Activated CD4-positive, alpha-beta T cell treated with anti-CD3 and anti-CD28 coated beads, Interleukin-2, Interleukin-6, amounts not matched to agents 100 ng/mL and 50 ng/mL, durations not matched to agents 16 hours and 8 hours (primary cell): ENCODE measurements around the gene MYO15B.
A peak's percentile ranks its signal among the peaks of the same experiment; 100 is the strongest.

Source experiments
- DNase-seq: peaks from one replicate; pipeline ENCODE4 v3.0.0-alpha.2; 2020

Gene MYO15B

DNA sequence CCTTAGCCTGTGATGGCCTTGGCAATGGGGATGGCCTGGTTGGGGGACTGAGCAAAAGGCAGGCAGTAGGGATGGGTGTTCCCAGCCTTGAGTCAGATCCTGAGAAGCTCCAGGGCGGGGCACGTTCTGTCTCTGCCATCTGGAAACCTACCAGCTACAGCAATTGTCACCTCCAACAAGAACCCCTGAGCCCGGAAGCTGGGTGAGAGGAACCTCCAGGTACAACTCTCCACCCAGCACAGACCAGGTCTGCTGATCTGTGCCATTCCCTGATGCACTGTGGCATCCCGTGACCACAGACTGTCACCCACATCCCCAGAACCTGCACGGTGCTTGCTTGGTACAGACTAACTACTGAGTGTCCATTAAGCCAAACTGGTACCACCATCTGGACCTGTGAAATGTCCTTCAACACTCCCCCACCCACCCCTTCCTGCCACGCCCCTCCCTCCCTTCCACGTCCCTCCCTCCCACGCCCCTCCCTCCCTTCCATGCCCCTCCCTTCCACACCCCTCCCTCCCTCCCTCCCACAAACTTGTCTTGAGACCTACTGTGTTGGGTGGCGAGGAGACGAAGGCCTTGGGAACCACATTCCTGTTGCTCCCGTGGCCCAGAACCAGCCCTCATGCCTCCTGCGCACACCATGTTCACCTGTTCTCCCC lies 16.6 kb downstream of the MYO15B start:
- DNase-seq: no peak

DNA sequence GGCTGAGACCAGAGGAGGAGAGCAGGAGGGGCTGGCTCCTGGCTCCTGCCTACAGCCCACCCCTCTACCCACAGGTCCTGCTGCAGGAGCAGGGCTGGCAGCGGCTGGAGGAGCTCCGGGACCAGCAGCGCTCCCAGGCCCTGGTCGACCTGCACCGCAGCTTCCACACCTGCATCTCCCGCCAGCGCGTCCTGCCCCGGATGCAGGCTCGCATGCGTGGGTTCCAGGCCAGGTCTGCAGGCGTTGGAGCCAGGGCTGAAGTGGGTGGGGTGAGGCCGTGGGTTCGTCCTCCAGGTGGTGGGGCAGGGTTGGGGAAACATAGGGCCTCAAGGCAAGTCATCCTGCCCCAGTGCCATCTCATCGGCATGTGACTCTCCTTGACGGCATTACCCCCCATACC lies 18.2 kb downstream of the MYO15B start:
- DNase-seq: no peak

DNA sequence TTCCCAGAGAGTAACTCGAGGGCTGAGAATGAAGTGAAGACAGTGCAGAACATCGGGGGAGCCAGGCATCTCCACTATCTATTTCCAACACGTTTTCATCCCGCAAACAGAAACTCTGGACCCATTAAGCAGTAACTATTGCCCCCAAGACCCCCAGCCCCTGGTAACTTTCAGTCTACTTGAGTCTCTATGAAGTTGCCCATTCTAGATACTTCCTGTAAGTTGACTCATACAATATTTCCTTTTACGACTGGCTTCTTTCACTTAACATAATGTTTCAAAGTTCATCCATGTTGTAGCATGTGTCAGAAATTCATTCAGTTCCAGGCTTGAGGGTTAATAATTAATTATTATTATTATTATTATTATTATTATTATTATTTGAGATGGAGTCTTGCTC lies 19.5 kb downstream of the MYO15B start:
- DNase-seq: no peak

DNA sequence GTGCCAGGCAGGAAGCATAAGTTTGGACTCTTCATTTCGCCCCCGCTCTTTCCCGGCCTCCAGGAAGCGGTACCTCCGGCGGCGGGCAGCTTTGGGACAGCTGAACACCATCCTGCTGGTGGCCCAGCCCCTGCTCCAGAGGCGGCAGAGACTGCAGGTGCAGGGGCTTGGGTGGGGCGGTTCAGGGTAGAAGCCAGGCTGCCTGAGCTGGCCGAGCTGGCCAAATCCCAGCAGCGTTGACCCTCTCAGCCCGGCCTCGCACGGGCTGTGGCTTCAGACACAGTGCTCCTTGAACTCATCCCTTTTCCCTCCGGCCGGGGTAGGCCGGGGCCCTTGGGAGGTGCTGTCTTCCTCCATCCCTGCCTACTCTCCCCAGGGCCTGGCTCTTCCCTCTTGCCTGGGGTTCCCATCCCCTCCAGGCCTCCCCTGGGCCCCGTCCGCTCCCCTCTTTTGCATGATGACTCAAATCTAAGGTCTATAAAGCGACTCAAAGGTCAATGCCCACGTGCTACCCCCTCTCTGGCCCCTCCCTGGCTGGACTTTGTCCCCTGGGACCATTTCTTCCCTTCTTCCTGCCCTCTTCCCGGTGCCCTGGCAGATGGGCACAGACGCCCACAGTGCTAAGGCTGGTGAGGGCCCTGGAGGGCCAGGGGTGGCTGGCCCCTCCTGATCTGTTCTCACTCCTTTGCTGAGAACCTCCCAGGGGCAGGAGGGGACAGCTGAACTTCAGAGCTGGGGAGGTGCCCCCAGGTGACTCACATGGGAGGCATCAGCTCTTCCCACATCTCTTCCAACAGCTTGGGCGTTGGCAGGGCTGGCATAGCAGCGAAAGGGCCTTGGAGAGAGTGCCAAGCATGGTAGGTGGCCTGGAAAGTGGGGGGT lies 22.7 kb downstream of the MYO15B start:
- no peak for DNase-seq

DNA sequence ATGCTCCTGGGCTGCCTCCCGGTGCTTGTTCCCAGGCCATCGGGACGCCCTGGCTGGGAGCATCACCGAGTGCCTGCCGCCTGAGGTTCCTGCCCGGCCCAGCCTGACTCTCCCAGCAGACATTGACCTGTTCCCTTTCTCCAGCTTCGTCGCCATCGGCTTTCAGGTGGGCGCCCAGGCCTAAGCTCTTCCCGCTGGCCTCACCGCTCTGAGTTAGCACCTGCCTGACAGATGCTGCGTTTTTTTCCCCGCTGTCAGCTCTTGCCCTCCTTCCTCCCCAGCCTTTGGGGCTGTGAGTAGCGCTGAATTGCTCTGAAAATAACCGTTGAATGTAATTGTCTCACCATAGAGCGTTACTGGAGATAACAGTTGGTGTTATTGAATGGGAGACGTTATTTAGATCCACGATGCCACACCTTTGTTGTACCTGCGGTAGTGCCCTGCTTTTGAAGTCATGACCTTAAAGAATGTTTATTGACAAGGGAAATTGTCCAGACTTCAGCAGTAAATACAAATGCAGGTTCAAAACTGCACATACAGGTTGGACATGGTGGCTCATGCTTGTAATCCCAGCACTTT lies 24.3 kb downstream of the MYO15B start:
- DNase-seq: no peak

DNA sequence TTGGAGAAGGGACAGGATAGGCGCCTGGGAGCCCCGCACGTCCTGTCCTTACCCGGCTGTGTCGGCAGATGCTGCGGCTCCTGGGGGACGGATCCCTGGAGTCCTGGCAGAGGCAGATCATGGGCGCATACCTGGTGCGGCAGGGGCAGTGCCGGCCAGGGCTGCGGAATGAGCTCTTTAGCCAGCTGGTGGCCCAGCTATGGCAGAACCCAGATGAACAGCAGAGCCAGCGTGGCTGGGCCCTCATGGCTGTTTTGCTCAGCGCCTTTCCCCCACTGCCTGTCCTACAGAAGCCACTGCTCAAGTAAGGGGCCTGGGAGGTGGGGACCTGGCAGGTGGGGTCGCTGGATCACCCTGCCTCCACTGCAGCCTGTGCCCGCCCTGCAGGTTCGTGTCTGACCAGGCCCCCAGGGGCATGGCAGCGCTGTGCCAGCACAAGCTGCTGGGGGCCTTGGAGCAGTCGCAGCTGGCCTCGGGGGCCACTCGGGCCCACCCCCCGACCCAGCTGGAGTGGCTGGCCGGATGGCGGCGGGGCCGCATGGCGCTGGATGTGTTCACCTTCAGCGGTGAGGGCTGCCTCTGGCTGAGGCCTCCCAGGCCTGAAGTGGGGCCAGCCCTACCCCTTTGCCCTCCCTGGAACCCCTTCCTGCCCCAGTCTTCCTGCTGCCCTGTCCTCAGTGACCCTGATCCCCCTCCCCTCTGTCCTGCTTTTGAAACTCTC lies 25.5 kb downstream of the MYO15B start:
- no peak for DNase-seq

DNA sequence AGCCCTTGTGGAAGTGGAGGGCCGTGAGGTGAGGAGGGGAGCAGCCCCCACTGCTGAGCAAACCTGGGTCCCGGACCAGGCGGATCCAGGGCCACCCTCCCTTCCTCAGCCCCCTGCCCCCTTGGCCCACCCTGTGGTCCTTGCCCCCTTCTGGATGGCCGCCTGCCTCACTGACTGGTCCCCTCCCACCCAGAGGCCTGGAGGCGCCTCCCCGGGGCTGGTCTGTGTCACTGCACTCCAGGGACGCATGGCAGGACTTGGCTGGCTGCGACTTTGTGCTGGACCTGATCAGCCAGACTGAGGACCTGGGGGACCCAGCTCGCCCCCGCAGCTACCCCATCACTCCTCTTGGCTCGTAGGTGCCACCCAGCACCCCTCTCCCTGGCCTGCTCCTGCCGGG lies 26.4 kb downstream of the MYO15B start:
- no peak for DNase-seq

DNA sequence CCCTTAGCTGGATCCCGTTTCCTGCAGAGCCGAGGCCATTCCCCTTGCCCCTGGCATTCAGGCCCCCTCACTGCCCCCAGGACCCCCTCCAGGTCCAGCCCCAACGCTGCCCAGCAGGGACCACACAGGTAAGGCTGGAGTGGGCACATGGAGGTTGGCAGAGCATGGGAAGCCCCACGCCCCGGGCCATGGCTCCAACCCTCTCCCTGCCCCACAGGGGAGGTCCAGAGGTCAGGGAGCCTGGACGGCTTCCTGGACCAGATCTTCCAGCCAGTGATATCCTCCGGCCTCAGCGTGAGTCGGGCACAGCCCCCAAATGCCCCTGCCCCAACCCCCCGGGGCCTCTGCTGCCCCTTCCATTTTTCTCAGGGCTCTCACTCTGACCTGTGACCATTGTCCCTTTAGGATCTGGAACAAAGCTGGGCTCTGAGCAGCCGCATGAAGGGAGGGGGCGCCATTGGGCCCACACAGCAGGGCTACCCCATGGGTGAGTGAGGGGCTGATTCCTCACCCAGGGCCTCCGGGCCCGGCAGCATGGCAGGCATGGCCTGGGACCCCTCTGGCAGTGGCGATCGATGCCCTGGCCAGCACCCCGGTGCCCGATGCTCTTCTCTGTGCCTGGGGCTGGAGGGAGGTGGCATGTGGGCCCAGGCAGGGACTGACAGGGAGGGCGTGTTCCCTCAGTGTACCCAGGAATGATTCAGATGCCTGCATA lies 27.1 kb downstream of the MYO15B start:
- no peak for DNase-seq

DNA sequence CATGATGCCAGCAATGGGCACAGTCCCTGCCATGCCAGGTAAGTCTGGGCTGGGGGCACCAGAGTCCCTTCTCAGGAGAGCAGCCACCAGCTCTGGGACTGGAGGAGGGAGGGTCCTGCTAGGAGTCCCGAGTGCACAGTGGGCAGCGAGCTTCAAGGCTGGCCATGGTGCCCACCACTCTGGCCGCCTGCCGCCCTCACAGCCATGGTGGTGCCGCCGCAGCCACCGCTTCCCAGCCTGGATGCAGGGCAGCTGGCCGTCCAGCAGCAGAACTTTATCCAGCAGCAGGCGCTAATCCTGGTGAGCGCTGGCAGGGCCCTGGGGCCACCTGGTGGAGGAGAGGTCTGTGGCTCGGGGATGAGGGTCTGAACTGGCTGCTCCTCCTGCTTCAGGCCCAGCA lies 27.7 kb downstream of the MYO15B start:
- no peak for DNase-seq

DNA sequence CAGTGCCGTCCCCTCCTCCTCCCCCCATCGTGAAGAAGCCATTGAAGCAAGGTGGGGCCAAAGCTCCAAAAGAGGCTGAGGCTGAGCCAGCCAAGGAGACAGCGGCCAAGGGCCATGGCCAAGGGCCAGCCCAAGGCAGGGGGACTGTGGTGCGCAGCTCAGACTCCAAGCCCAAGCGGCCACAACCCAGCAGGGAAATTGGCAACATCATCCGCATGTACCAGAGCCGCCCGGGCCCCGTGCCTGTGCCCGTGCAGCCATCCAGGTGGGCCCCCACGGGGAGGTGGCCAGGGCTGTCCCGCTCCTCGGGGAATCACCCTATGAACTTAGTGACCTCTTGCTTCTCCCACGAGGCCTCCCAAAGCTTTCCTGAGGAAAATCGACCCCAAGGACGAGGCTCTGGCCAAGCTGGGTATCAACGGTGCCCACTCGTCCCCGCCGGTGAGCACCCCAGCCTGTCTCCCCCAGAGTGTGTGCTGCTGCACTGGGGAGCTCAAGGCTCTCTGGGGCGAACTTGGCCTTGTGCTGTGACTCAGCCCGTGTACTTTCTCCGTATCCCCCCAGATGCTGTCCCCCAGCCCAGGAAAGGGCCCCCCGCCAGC lies 29.0 kb downstream of the MYO15B start:
- DNase-seq: no peak

DNA sequence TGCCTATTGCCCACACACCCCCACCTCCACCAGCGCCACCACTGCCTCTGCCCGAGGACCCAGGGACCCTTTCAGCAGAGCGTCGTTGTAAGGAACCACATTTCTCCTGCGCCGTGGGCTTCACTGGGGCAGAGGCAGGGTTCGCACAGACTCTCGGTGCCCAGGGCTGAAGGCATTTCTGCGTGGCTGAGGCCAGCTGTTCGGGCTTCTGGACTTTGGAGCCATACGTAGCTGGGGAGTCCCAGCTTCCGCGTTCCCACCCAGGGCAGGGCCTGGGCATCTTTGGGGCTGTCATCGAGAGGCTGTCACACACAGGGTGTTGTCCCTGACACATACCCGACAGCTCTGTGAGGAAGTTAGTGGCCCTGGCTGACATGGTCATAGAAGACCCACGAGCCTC lies 29.6 kb downstream of the MYO15B start:
- no peak for DNase-seq

DNA sequence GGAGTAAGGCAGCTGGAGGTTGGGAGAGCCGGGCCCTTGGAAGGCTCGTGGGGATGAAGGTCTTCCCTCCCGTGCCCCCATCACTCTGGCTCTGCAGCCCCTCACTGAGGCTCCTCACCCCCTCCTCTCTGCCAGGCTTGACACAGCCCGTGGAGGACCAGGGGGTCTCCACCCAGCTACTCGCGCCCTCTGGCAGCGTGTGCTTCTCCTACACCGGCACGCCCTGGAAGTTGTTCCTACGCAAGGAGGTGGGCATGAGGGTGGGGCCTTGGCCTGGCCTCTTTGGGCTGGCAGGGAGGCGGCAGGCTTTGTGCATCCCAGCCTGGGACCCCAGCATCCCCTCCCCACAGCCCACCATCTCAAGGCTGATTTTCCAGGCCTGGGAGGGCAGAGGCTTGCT lies 30.1 kb downstream of the MYO15B start:
- no peak for DNase-seq

DNA sequence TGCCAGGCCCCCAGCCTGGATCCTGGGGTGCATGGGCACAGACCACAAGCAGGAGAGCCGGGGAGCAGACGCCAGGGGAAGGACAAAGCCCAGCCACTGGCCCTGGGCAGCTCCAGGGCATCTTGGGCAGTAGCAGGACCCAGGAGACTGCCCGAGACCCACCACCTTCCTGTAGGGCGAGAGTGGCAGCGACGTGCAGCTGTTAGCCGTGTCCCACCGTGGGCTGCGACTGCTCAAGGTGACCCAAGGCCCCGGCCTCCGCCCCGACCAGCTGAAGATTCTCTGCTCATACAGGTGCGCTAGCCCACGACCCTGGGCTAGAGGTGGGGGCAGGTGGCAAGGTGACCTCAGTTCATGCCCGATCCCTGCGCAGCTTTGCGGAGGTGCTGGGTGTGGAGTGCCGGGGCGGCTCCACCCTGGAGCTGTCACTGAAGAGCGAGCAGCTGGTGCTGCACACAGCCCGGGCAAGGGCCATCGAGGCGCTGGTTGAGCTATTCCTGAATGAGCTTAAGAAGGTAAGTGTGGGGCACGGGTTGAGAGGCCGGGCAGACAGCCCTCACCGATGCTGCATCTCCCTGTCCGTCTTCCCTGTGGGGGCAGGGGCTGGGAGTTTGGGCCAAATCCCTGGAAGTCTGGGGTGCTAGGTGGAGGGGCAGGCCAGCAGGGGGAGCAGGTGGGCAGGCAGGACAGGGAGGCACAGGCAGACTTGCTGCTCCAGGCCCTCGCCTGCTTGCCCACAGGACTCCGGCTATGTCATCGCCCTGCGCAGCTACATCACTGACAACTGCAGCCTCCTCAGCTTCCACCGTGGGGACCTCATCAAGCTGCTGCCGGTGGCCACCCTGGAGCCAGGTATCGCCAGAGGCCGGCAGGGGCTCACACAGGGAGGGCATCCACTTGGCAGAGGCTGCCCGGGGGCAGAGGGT lies 32.2 kb downstream of the MYO15B start:
- peak; percentile 16 for DNase-seq

DNA sequence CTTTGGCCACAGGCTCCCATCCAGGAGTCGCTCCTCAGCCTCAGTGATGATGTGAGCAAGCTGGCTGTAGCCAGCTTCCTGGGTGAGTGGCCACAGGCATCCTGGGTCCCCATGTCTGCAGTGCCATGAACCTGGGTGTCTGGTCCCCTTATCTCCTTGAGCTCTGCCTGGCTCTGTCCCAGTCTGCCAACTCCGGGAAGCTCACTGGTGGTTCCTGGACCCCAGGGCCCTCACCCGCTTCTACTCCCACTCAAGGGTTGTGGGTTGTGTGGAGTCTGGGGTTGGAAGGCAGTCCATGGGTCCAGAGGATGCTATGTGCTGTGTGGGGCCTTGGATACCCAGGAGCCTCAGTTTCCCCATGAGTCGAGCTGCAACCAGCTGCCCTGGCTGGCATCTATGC lies 33.9 kb downstream of the MYO15B start:
- no peak for DNase-seq

DNA sequence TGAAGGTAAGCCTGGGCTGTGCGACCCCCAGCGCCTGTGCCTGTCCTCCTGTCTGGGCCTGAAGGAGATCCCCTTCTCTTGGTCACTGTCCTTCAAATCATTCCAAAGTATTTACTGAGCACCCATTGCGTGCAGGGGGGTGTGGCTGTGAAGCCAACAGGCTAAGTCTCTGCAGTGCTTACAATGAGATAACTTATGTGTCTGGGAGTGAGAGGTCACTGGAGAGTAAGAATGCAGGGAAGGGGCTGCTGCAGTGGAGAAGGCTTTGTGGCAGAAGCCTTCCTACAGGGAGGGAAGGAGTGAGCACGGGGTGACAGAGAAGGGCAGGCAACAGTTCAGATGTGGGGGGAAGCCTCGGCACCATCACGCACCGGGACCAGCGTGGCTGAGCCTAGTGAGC lies 34.5 kb downstream of the MYO15B start:
- no peak for DNase-seq

DNA sequence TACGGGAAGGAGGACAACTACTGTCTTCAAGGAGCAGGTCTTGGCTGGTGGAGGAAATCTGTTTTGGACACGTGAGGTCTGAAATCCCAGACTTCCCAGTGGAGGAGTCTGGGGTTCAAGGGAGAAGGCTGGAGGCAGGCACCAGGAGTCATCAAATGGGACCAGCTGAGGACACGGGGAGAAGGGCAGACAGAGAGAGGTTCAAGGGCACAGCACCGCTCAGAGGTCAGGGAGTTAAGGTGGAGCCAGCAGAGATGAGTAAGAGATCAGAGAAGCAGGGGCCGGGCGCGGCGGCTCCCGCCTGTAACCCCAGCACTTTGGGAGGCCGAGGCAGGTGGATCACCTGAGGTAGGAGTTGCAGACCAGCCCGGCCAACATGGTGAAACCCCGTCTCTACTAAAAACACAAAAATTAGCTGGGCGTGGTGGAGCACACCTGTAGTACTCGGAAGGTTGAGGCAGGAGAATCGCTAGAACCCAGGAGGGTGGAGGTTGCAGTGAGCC lies 35.2 kb downstream of the MYO15B start:
- no peak for DNase-seq

DNA sequence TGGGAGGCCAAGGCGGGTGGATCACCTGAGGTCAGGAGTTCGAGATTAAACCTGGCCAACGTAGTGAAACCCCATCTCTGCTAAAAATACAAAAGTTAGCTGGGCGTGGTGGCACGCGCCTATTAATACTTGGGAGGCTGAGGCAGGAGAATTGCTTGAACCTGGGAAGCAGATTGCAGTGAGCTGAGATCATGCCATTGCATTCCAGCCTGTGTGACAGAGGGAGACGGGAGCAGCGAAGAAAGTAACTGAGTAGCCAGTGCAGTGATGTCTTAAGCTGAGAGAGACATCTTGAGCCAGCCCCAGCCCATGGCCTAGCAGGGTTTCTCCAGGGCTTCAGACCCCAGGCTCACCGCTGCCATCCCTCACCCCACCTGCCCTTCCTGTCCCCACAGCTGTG lies 35.8 kb downstream of the MYO15B start:
- no peak for DNase-seq

DNA sequence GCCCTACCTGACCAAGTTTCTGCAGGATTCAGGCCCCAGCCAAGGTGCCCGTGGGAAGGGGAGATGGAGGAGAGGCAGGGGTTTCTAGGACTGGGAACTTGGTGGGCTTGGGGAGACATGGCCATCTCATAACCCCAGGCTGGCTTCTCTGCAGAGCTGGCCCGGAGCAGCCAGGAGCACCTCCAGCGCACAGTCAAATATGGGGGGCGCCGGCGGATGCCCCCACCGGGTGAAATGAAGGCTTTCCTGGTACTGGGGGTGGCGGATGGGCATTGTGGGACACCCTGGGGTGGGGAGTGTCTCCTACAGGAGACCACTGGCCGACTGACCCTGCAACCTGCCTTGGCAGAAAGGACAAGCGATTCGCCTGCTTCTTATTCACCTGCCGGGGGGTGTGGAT lies 36.4 kb downstream of the MYO15B start:
- DNase-seq: no peak

DNA sequence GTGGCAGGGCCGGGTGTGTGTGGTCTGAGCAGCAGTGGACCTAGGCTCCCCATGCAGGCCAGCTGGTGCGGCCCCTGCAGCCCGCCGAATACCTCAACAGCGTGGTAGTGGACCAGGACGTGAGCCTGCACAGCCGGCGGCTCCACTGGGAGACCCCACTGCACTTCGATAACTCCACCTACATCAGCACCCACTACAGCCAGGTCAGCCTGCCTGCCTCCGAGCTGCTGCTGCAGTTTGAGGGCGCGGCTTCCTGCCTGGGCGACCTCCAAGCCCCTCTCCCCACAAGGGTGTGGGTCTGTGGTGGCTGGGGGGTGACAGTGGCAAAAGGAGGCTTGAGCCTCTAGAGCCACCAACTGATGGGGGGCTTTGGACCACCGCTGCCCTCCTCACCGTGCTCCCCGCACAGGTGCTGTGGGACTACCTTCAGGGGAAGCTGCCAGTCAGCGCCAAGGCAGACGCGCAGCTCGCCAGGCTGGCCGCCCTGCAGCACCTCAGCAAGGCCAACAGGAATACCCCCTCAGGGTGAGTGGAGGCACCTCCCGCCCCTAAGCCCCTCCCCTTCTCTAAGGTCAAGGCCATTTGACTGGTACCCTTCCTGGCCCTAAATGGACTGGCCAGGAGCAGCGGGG lies 37.2 kb downstream of the MYO15B start:
- DNase-seq: no peak

DNA sequence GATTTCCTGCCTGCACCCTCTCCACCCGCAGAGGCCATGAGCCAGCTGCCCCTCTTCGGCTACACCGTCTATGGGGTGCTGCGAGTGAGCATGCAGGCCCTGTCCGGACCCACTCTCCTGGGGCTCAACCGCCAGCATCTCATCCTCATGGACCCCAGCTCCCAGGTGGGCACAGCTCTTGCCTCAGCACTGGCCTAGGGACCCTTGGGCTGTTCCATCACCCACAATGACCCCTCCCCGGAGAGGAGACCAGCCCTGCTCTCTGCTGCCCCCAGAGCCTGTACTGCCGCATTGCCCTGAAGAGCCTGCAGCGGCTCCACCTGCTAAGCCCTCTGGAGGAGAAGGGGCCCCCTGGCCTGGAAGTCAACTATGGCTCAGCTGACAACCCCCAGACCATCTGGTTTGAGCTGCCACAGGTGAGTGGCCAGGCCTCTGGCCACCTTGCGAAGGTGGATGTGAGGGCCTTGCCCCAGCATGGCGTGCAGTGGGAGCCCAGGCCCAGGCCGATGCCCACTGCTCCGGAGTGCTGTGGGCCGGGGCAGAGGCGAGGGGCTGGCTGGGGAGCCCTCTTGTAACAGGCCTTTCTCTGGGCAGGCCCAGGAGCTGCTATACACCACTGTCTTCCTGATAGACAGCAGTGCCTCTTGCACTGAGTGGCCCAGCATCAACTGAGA lies 38.4 kb downstream of the MYO15B start:
- peak; percentile 23 for DNase-seq
